Prostate gland (tissue), 2 donors: ENCODE measurements around the gene TMEM91. TPM values are rescaled to one million over a fixed set of nuclear protein-coding genes. Genes with fewer than 3 reads are reported as not detected.

ENCODE experiments used
- DNase-seq: peaks from one replicate; pipeline ENCODE4 v3.0.0-alpha.2; 2019; ENCODE audit warnings: low spot score
- H3K27ac ChIP-seq, 2 donors: fragments of 200-600 bp; sonication (generic); 2 replicates each; pipeline ENCODE4 v1.5.1; 2017 to 2019
- H3K27me3 ChIP-seq: fragments of 200-600 bp; sonication (generic); replicated peaks from 2 replicates; pipeline ENCODE4 v1.5.1; 2019; ENCODE audit not compliant: insufficient read depth
- H3K36me3 ChIP-seq, 2 donors: fragments of 200-600 bp; sonication (generic); 1 replicate in 1 of 2; 2 replicates in 1 of 2; pipeline versions ENCODE4 v1.5.1 to v1.8.1; 2017 to 2019
- H3K4me1 ChIP-seq: fragments of 200-600 bp; sonication (generic); replicated peaks from 2 replicates; pipeline ENCODE4 v1.5.1; 2019
- H3K4me3 ChIP-seq, 2 donors: fragments of 200-600 bp; sonication (generic); 2 replicates each; pipeline ENCODE4 v1.5.1; 2017 to 2019
- H3K9me3 ChIP-seq: fragments of 200-600 bp; sonication (generic); 2 replicates; pipeline ENCODE4 v1.5.1; 2017
- CTCF ChIP-seq, 4 experiments: fragments of 200-600 bp in 2 of 4; fragments of 450-650 bp in 2 of 4; sonication (generic) in 2 of 4; IDR thresholded peaks; 1 replicate in 3 of 4; 2 replicates in 1 of 4; pipeline ENCODE4 v1.5.1; 2016 to 2019; ENCODE audit warnings: antibody characterized with exemption in 4 of 4, mild to moderate bottlenecking in 2 of 4, moderate library complexity in 2 of 4
- POLR2A ChIP-seq: fragments of 450-650 bp; IDR thresholded peaks from one replicate; pipeline ENCODE4 v1.6.1; 2016; ENCODE audit warnings: antibody characterized with exemption, mild to moderate bottlenecking
- POLR2AphosphoS5 ChIP-seq: sonication (generic); formaldehyde crosslinking; IDR thresholded peaks from one replicate; pipeline ENCODE4 v1.6.1; 2017; ENCODE audit warnings: antibody characterized with exemption
- WGBS: methylation state at CpG from one replicate; pipeline ENCODE4 v1.1.5; 2018; 5-methylcytosine and 5-hydroxymethylcytosine counted together
- intact Hi-C: fragments of 100-400 bp; cut with DNase I; formaldehyde crosslinking; loops from one replicate; pipeline ENCODE4 v1.14.2; 2022
- total RNA-seq, 2 donors: library from RNA; depleted of rRNA; stranded (reverse); fragments of >200 nt; gene quantifications; one replicate each; pipeline ENCODE4 v1.1.0, GENCODE V29; 2016

Gene TMEM91
- total RNA-seq, 2 donors from 2014 or later = 15.7 to 19.7 TPM

- H3K27me3 ChIP-seq = no peaks in the 10 kb centered on the region
- H3K9me3 ChIP-seq = no peaks in the 10 kb centered on the region
- intact Hi-C loops = no loop called here
- H3K4me3 ChIP-seq = peak overlapping the region; percentile 74 to 96
- H3K27ac ChIP-seq = no peak overlapping the region
- DNase-seq = no peak
- TF ChIP-seq CTCF (IDR thresholded peaks at IDR 0.05) (no peak), POLR2AphosphoS5 (no peak), POLR2A (no peak)
- peaks cover 5% of the 10 kb centered on the region for H3K4me1 ChIP-seq
- WGBS = 76% methylated on average over 3 of the region's 3 CpGs
- no peaks in the 10 kb centered on the region for H3K36me3 ChIP-seq
Measured at GRCh38 chr19:41399091-41399490, 22.8 kb downstream of the TMEM91 start.

- intact Hi-C loops = no loop called here
- Histone ChIP-seq H3K27ac (no peak overlapping the region), H3K4me1 (peaks cover 5% of the 10 kb centered on the region), H3K36me3 (no peaks in the 10 kb centered on the region), H3K9me3 (no peaks in the 10 kb centered on the region), H3K27me3 (no peaks in the 10 kb centered on the region), H3K4me3 (no peak overlapping the region)
- TF ChIP-seq CTCF (IDR thresholded peaks at IDR 0.05) = no peak
- WGBS = 92% methylated on average over 2 of the region's 2 CpGs
- no peak for DNase-seq
Measured at GRCh38 chr19:41399525-41399924, 23.2 kb downstream of the TMEM91 start.

- H3K27ac ChIP-seq = no peak overlapping the region
- 74% methylated on average over 4 of the region's 4 CpGs for WGBS
- H3K9me3 ChIP-seq = no peaks in the 10 kb centered on the region
- no peak overlapping the region for H3K4me3 ChIP-seq
- peaks cover 3% of the 10 kb centered on the region for H3K4me1 ChIP-seq
- H3K36me3 ChIP-seq = no peaks in the 10 kb centered on the region
- intact Hi-C loops = no loop called here
- no peaks in the 10 kb centered on the region for H3K27me3 ChIP-seq
- DNase-seq = no peak
- TF ChIP-seq CTCF (IDR thresholded peaks at IDR 0.05) (no peak), POLR2A (no peak), POLR2AphosphoS5 (no peak)
Measured at GRCh38 chr19:41401483-41401882, 25.1 kb downstream of the TMEM91 start.

GRCh38 chr19:41402010-41402409 lies 25.7 kb downstream of the TMEM91 start:
- intact Hi-C loops = no loop called here
- Histone ChIP-seq H3K27ac (no peak overlapping the region), H3K4me1 (no peaks in the 10 kb centered on the region), H3K4me3 (no peak overlapping the region), H3K27me3 (no peaks in the 10 kb centered on the region), H3K36me3 (no peaks in the 10 kb centered on the region), H3K9me3 (no peaks in the 10 kb centered on the region)
- TF ChIP-seq CTCF (IDR thresholded peaks at IDR 0.05) (no peak), POLR2AphosphoS5 (no peak), POLR2A (no peak)
- WGBS = 85% methylated on average over 3 of the region's 3 CpGs
- no peak for DNase-seq

GRCh38 chr19:41403181-41403970 lies 27.0 kb downstream of the TMEM91 start:
- Histone ChIP-seq H3K27me3 (no peaks in the 10 kb centered on the region), H3K4me3 (no peak overlapping the region), H3K4me1 (no peaks in the 10 kb centered on the region), H3K36me3 (no peaks in the 10 kb centered on the region), H3K9me3 (no peaks in the 10 kb centered on the region), H3K27ac (no peak overlapping the region)
- no peak for TF ChIP-seq POLR2A
- TF ChIP-seq POLR2AphosphoS5 = no peak
- TF ChIP-seq CTCF (IDR thresholded peaks at IDR 0.05) = no peak
- WGBS = 59% methylated on average over 12 of the region's 12 CpGs
- no peak for DNase-seq
- intact Hi-C loops = no loop called here
